Umbilical cord (tissue), 2 donors: ENCODE results near the gene RIMBP2. TPM values are rescaled to one million over a fixed set of nuclear protein-coding genes. Genes with fewer than 3 reads are reported as not detected.
"Not testable (repeated sequence)": the region's sequence is repeated elsewhere in the genome, so short reads cannot be mapped to it uniquely, and the experiment has no call there.

Experiments used
- DNase-seq: peaks from one replicate; pipeline ENCODE4 v3.0.0-alpha.2; 2015; ENCODE audit warnings: low spot score
- total RNA-seq: library from RNA; depleted of rRNA; stranded (reverse); fragments of >200 nt; gene quantifications from one replicate; pipeline ENCODE4 v1.2.3, GENCODE V29; 2014; ENCODE audit warnings: low replicate concordance; ENCODE audit not compliant: insufficient read depth

RIMBP2 gene
- total RNA-seq, 1 donor from 2014 or later, result 1.9 TPM

DNA sequence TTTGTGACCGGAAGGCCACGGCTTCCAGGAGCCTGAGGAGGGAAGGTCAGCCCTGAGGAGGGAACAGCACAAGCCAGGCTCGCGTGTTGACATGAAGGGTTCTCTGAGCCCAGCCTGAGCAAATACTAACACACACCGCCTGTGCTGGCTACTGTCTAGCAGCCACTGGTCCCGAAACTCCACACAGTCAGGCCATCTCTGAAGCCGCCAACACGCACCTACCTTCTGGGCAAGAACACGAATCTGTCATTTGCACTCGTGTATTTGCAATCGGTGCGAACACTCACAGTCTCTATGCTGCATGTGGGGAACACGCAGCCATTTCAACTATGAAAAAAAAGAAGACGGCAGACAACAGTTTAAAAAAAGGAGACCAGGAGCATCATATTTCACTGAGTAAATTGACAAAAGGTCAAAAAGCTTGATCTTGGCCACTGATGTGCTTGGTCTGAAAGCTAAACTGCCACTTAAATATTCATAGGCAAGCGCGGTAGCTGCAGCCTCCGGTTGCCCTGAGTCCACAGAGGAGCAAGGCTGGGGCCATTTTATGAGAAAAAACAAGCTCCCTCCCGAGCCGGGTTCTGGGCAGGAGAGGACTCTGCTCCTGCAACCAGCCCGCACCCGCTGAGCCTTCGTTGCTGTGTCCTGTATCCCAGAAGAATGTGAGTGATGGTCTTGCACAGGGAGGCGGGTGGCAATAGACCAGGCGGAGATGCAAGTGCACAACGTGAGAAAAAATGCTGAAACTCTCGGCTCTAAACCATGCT is 57.8 kb downstream of the RIMBP2 start:
- no peak for DNase-seq

DNA sequence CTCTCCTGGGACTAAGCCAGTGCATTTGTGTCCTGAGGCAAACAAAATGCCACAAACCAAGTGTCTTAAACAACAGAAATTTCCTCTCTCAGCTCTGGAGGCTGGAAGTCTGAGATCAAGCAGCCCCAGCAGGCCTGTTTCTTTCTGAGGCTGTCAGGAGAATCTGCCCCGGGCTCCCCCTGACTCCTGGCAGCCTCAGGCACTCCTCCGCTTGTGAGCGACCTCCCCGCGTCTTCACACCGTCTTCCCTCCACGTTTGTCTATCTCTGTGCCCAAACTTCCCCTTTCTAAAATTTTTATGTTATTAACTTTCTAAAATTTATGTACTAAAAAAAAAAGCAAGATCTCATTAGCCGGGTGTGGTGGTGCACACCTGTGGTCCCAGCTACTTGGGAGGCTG is 59.7 kb downstream of the RIMBP2 start:
- no peak for DNase-seq

DNA sequence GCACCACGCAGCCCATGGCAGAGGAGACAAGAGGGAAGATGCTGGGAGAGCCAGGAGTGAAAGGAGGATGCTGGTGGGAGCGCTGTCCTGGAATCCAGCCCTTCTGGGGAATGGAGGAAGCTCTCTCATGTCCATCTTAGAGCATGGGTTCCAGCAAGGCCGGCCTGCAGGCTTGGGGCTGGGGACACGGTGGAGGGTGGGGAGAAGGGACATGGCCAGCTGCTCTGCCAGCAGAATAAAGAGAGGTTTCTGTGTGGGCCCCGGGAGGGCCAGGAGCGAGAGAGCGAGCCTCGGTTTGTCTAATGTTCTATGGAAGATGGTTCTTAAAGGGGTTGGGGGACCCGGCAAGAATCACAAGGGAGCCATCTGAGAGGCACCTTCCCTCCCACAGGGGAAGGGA is 60.2 kb downstream of the RIMBP2 start:
- no peak for DNase-seq

DNA sequence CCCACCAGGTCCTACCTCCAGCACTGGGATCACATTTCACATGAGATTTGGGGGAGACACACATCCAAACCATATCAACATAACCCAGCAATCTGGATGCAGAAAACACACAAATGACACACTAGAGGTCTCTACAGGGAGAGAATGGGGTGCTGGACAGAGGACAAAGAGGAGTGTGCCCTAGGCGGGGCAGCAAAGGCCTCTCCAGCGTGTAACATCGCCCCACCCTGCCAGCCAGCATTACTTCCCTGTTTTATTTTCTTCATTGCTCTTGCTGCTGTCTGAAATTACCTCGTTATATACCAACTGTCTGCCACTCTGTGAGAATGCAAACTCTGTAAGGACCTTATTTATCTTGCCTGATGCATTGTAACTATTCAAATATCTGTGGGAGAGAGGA is 61.1 kb downstream of the RIMBP2 start:
- DNase-seq, result no peak

DNA sequence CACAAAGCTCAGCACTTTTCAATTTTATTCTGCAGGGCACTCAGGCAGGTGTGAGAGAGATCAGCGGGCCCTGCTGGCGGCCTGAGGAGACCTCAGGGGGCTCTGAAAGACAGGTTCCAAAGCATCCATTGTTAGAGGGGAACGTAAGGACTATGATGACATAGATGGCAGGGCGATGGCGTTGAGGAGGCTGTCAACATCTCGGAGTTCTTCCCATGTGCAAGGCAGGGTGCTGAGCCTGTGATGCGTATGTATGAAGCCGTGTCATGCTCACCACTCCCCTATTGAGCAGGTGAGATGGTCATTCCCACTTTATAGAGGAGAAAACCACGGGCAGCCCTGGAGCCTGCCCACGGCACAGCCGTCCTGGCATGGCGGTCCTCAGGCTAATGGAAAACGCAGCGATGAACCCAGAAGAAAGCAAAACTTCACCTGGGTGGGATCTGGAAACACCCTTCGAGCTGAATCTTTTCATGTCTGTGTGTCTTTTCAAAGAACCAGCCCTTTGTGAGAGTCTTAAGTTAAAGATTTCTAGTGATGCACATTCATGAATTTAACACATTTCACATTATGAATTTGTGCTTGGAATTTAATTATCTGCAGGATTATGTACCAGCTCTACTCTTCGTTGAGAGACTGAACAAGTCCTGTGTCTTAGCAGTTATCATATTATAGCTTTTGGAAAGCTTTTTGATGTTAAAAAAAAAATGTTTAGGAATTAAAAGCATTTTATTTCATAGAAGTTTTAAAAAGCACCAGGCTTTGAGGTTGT is 64.7 kb downstream of the RIMBP2 start:
- no peak for DNase-seq

DNA sequence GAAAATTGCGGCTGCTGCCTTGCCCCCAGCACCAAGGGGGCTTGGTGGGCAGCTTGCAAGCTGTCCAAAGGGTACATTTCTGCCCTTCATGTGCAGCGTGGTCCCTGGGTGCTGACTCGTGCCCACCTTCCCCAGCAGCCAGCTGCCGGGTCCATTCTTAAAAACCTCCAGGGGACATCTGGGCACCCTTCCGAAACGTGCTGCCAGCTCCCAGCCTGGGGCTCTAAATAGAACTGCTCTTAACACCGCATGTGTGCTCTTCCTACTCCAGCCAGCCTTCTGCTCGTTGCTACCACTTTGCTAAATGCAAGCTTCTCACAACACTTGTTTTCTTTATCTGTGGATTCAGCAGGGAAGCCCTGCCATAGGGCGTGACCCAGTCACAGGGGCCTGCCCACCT is 66.0 kb downstream of the RIMBP2 start:
- DNase-seq, result no peak

DNA sequence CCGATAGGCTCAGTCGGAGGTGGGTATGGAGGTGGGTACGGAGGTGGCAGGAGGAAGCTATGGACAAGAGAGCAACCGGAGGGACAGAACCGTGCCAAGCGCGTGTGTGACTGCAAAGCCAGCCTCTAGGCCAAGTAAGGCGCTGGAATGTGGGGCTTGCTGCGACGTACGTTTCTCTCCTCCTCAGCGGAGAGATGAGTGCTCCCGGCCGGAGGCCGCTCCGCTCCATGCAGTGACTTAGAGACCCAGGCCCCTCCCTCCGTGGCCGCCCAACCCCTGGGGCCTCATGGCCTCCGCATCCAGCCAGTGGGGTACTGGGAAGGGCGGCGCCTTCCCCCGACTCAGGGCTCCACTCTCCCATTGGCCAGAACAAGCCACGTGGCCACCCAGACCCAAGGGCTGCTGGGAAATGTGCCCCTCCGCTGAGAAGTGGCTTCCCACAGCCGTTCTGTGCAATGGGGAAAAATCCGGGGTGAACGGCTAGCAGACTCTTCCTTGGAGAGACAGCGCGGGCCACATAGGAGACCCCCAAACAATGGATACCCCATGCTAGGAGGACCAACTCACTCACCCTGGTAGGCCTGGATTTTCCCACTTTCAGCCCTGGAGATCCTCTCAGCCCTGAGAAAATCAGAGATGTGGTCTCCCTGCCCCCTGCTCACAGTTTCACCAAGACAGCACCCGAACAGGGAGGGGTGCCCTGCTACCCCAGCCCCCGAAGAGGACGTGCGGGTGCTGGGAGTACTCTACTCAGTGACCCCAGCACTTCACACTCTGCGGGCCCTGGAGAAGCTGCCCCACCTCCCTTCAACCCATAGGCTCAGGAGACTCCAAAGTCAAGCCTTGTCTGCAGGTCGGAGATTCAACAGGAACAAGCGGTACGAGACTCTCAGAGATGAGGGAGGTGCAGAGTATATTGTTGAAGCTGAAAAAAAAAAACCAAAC is 66.7 kb downstream of the RIMBP2 start:
- DNase-seq, result no peak

DNA sequence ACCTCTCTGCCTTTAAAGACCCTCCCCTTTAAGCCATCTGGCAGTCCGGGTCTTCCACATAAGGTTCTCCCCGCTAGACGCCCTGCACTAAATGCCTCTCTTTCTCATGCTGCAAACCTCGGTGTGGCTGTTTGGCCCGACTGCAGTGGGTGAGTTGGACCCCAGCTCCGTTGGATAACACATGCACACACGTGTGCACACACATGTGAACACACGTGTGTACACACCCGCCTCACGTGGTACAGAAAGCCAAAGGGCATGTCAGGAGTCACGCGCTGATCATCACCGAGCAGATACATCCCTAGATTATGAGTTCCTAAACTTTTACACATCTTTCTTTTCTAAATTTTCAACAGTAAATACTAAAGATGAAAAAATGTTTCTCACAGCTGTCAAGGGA is 68.3 kb downstream of the RIMBP2 start:
- no peak for DNase-seq

DNA sequence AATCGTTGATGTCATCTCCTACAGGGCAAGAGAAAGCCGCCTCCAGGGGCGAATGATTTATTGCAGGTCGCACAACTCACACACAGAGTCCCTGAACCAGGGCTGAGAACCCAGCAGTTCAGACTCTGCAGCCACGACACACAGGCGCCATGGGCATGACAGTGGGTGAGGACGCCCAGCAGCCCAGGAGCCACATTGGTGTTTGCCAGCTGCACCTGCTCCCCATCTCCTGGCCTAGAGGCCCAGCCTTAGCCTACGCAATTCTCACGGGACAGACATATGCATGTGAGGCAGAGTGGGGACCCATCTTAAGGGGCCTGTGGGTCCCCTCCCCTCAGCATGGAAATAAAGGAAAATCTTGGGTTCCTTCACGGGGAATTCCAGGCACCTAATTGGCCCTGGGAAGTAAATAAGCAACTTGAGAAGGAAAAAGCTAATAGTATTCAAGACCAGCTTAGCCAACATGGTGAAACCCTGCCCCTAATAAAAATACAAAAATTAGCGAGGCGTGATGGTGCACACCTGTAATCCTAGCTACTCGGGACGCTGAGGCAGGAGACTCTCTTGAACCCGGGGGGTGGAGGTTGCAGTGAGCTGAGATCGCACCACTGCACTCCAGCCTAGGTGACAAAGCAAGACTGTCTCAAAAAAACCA is 69.3 kb downstream of the RIMBP2 start:
- no peak for DNase-seq

DNA sequence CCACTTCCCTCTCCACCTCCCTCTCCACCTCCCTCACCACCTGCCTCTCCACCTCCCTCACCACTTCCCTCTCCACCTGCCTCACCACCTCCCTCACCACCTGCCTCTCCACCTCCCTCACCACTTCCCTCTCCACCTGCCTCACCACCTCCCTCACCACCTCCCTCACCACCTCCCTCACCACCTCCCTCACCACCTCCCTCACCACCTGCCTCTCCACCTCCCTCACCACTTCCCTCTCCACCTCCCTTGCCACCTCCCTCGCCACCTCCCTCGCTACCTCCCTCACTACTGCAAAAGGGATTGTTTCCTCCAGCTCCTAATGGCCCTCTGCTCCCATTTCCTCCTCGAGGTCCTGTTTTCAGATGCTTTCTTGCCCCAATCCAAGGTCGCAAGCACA is 69.9 kb downstream of the RIMBP2 start:
- DNase-seq, result not testable (repeated sequence)

DNA sequence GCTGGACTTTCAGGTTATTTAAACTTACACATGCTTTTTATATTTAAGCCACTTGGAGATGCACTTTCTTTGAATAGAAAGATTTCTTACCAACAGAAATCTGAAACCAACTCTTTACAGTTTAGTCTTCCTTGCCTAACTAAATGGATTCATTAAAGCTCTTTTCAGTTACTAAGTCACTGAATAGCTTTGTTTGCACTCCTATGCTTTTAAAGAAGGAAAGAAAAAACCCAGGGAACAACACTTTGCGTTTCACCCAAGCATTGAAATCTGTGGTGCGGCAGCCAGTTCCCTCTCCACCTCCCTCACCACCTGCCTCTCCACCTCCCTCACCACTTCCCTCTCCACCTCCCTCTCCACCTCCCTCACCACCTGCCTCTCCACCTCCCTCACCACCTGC is 70.3 kb downstream of the RIMBP2 start:
- no peak for DNase-seq

DNA sequence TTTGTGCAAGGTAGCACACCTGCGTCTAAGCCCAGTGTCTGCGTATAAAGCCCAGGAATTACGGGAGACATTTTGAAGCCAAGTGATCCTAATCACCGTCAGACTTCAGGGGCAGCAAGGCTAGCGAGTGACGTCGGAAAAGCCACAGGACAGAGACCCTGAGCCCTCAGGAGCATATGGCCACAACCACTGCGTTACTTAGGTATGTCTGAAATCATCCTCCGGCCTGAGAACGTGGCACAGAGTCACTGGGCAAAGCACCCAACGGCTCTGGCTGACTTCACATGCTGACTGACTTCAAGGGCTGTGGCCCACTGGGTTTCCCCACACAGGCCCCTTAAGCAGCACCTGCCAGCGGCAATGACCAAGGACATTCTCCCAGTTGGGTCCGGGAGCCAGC is 71.5 kb downstream of the RIMBP2 start:
- DNase-seq, result no peak

DNA sequence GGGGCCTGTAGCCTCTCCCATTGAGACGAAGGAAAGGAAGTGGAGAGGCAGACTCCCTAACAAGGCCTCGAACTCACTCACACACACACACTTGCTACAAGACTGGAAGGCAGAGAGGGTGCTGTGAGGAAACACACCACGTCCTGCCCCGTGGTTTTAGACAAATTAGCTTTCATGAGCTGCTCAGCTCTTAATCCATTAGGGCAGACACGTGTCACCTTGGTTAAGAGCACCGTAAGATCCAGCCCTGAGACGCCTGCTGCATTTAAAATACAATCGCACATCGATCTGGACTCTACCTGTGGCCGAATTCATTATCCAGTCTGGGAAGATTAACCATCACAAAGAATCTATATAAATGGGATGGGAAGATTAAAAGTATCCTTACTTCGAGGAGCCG is 72.0 kb downstream of the RIMBP2 start:
- no peak for DNase-seq

DNA sequence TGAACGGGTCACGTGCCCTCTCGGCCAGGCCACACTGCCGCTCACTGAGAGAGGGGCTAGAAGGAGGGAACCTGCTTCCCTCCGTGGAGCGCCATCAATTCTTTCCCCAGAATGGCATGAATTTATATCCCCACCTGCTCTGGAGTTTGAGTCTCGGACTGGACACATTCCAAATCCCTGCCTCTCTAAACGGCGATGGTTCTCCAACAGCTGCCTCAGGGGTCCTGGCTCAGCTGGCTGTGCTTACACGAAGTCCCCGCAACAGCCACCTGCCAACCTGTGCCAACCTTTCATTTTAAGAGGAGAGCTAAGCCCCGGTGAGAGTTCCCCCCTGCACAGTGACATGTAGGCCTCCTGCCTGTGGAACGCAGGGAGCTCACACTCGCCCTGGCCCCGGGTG is 73.2 kb downstream of the RIMBP2 start:
- DNase-seq, result no peak

DNA sequence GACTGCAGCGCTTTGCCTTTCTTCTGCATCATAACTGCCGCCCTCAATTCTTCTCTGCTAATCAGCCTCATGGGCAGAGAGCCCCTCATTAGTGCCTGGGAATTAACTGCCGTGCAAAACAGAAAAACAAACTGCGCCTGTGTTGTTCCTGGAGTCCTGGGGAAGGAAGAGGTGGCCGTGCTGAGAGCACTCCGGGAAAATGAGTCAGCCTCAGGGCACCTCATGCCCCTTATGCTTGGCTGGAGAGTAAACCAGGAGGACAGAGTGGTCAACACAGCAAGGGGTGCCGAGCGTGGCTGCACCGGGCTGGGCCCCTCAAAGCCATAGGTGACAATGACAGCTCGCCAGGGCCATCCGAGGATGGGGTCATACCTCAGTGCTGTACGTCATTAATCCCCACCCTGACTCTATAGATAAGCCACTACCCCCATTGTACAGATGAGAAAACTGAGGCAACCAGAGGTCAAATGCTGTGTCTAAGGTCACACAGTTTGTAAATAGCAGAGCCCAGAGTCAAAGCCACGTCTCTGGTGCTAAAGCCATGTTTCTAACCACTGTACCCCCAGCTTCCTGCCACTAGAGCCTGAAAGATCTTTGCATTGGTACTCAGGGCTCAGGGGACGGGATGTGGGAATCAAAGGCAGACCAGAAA is 74.4 kb downstream of the RIMBP2 start:
- DNase-seq, result no peak

DNA sequence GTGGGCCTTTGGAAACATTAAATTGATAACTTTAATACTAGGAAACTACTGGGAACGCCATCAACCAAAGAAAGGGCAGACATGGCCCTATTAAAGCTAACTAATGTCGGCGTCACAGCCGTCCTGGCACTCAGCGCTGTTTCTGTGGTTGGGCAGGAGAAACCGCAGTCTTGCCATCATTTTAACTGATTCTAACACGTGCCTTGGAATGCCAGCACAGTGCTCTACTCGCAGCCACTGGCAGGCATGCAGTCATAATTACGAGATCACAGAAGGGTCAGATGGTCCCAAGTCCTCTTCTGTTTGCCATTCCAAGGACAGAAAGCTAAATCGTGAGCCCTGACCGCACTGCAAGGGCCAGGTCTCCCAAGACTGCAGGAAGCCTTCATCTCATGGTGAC is 75.2 kb downstream of the RIMBP2 start:
- no peak for DNase-seq

DNA sequence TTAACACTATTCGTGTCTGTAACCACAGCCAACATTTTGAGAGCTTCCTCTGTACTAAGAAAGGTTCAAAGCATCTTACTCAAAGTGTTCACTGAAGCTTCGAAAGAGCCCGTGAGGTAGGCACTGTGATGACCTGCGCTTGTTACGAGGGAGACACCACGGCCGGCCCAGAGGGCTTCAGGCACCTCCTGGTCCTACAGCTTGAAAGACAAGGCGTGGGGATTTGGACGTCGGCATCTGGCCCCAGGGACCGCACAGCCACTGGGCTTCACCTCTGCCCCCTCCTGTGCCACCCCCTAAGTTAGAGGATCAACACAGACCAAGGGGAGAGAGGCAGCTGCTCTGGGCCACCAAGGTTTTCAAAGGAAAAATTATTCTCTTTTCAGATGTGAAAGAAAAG is 75.6 kb downstream of the RIMBP2 start:
- DNase-seq, result no peak

DNA sequence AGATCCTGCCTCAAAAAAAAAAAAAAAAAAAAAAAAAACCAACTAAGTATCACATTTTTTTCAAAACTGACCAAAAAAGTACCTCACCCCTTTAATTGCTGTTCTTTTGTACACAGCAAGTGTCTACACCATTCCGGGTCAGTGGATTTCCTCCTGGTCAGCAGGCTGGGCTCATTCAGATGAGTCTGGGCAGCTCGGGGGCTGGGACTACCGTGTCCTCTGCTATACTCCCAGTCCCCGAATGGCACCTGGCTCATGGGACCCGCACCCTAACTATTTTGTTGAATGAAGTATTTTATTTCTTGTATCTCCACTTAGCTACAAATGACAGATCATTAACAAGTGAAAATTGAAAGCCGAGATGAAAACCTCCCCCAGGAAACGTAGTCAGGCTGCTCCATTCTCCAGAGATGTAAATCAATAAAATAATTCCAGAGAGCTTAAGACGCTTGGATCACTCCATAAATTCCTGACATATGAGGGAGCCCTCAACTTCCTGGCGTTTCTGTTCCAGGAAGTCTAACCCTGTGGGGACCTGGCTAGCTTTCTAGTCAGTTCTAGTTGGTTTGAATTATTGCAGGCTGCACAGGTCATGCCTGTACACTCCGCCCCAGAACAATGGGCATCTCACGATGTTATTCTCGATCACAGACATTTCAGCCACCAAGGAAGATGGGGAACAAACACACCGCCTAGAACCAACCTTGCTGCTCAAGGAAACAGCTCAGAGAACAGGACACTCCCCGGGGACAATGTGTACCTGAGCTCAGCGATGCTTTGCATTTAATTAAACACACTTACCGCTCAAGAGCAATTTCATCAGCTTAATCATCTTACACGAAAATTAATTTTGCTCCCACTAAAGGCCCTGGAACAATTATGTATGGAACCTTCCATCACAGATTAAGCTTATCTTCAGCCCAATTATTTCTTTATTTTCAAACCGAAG is 76.3 kb downstream of the RIMBP2 start:
- peak; percentile 11 for DNase-seq

DNA sequence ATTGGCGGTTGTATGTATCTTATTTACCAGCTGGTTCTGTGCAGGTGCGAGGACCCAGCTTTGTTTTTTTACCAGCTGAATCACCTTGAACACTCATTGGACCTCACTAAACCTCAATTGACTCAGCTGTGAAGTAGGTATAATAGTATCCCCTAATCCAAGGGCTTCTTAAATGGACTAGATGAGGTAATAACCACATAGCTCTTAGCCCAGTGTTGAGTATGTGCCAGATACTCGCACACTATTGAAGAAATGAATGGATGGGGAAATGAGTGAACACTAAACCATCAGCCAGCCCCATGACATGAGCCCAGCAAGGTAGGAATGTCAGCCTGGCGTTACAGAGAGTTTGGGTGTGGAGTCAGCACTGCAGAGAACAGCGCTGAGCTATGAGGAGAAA is 79.7 kb downstream of the RIMBP2 start:
- DNase-seq, result no peak

DNA sequence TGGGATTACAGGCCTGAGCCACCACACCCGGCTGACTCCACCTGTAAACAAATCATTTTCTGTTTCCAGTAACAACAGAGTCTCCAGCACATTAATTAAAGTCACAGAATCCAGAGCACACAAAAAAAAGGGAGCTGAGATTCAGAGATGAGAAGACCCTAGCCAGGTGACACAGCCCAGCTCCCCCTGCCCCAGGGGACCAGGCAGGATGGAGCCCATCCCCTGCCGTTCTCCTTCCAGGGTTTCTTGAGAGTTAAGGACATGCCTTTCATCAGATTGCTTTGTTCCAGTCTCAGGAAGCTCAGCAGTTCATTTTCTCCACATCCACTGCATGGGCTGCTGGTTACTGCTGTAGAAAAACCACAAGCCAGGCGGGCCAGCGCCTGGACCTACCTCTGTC is 81.2 kb downstream of the RIMBP2 start:
- no peak for DNase-seq
